ENCODE measurements around the gene KLK5.
"Not testable (repeated sequence)": the region's sequence is repeated elsewhere in the genome, so short reads cannot be mapped to it uniquely, and the experiment has no call there.

The KLK5 gene

GRCh38 chr19:50952910-50953309 is at the start of gene KLK5:
Gene KLK5 (minus strand): TSS chr19:50953038. CDS start chr19:50952657, 381 bp downstream.
- DNase-seq (ENCODE audit: low read depth): no peak

- no peak for DNase-seq (ENCODE audit: low read depth)
These were observed 49.3 kb upstream of the KLK5 start for GRCh38 chr19:51002089-51002532.

- no peak for DNase-seq (ENCODE audit: low read depth)
These were observed 48.7 kb upstream of the KLK5 start, which contains the start of gene KLK8 for GRCh38 chr19:51001515-51001914. Gene KLK8 (minus strand): TSS chr19:51001604. CDS start chr19:51001167, 437 bp downstream.

GRCh38 chr19:51000981-51001380 is 48.1 kb upstream of the KLK5 start:
- no peak for DNase-seq (ENCODE audit: low read depth)

- no peak for DNase-seq (ENCODE audit: low read depth)
These were observed 47.6 kb upstream of the KLK5 start for GRCh38 chr19:51000426-51000825.

- DNase-seq (ENCODE audit: low read depth): no peak
These were observed 45.8 kb upstream of the KLK5 start for GRCh38 chr19:50998686-50999085.

- DNase-seq (ENCODE audit: low read depth): no peak
These were observed 45.2 kb upstream of the KLK5 start for GRCh38 chr19:50998061-50998460.

- DNase-seq (ENCODE audit: low read depth): no peak
These were observed 41.3 kb upstream of the KLK5 start for GRCh38 chr19:50994129-50994528.

- no peak for DNase-seq (ENCODE audit: low read depth)
These were observed 39.8 kb upstream of the KLK5 start for GRCh38 chr19:50992666-50993035.

- not testable (repeated sequence) for DNase-seq (ENCODE audit: low read depth)
These were observed 31.6 kb upstream of the KLK5 start for GRCh38 chr19:50984416-50984815.

- no peak for DNase-seq (ENCODE audit: low read depth)
These were observed 30.9 kb upstream of the KLK5 start, which contains the start of gene KLK7 for GRCh38 chr19:50983625-50984292. Gene KLK7 (minus strand): TSS chr19:50983917. CDS start chr19:50982399, 1,518 bp downstream.

GRCh38 chr19:50982186-50982585 is 29.3 kb upstream of the KLK5 start:
- no peak for DNase-seq (ENCODE audit: low read depth)

- DNase-seq (ENCODE audit: low read depth): no peak
These were observed 28.8 kb upstream of the KLK5 start for GRCh38 chr19:50981587-50982146.

GRCh38 chr19:50980208-50980607 is 27.4 kb upstream of the KLK5 start:
- DNase-seq (ENCODE audit: low read depth): no peak

- DNase-seq (ENCODE audit: low read depth): no peak
These were observed 26.9 kb upstream of the KLK5 start for GRCh38 chr19:50979758-50980157.

GRCh38 chr19:50978772-50979390 is 26.0 kb upstream of the KLK5 start:
- DNase-seq (ENCODE audit: low read depth): no peak

- no peak for DNase-seq (ENCODE audit: low read depth)
These were observed 24.8 kb upstream of the KLK5 start for GRCh38 chr19:50977626-50978025.

- DNase-seq (ENCODE audit: low read depth): no peak
These were observed 22.9 kb upstream of the KLK5 start for GRCh38 chr19:50975766-50976165.

GRCh38 chr19:50974702-50975556 is 22.1 kb upstream of the KLK5 start:
- no peak for DNase-seq (ENCODE audit: low read depth)

GRCh38 chr19:50972795-50973376 is 20.0 kb upstream of the KLK5 start:
- DNase-seq (ENCODE audit: low read depth): no peak

GRCh38 chr19:50969810-50970209 is 17.0 kb upstream of the KLK5 start:
- not testable (repeated sequence) for DNase-seq (ENCODE audit: low read depth)

- DNase-seq (ENCODE audit: low read depth): no peak
These were observed 16.5 kb upstream of the KLK5 start, which contains the start of gene KLK6 for GRCh38 chr19:50969413-50969760. Gene KLK6 (minus strand): TSS chr19:50969591. CDS start chr19:50968104, 1,487 bp downstream.
